CD14-positive monocyte (primary cell): ENCODE results near the gene GLYATL2. TPM values are rescaled to one million over a fixed set of nuclear protein-coding genes. Genes with fewer than 3 reads are reported as not detected.
A peak's percentile ranks its signal among the peaks of the same experiment; 100 is the strongest.

Source experiments
- DNase-seq, 3 donors: peaks; one replicate each; pipeline ENCODE4 v3.0.0-alpha.2; 2011 to 2022
- H2AFZ ChIP-seq: 2 replicates; pipeline ENCODE4 v1.6.0; 2012; ENCODE audit warnings: mild to moderate bottlenecking, low read depth, low read length, inconsistent platforms; ENCODE audit not compliant: insufficient read depth, poor library complexity, severe bottlenecking
- H3K27ac ChIP-seq, 2 donors: 1 replicate in 1 of 2; 2 replicates in 1 of 2; pipeline ENCODE4 v1.5.1; 2012 to 2013; ENCODE audit warnings: low read length in 2 of 2, control low read depth in 1 of 2, inconsistent platforms in 1 of 2, low read depth in 1 of 2, mild to moderate bottlenecking in 1 of 2
- H3K27me3 ChIP-seq, 2 donors: one replicate each; pipeline versions ENCODE4 v1.6.0 to v1.6.1; 2011 to 2013; ENCODE audit warnings: low read length in 2 of 2; ENCODE audit not compliant: control insufficient read depth in 2 of 2, insufficient read depth in 2 of 2
- H3K36me3 ChIP-seq, 2 donors: replicated peaks in 1 of 2; 1 replicate in 1 of 2; 2 replicates in 1 of 2; pipeline versions ENCODE4 v1.5.1 to v1.6.1; 2012 to 2013; ENCODE audit warnings: low read length in 2 of 2, control low read depth in 1 of 2, inconsistent platforms in 1 of 2, mild to moderate bottlenecking in 1 of 2; ENCODE audit not compliant: insufficient read depth in 2 of 2, control insufficient read depth in 1 of 2
- H3K4me1 ChIP-seq, 2 donors: 1 replicate in 1 of 2; 2 replicates in 1 of 2; pipeline versions ENCODE4 v1.5.1 to v1.6.1; 2012 to 2013; ENCODE audit warnings: low read length in 2 of 2, control low read depth in 1 of 2, inconsistent platforms in 1 of 2, mild to moderate bottlenecking in 1 of 2, moderate library complexity in 1 of 2; ENCODE audit not compliant: insufficient read depth in 2 of 2, control insufficient read depth in 1 of 2
- H3K4me2 ChIP-seq: replicated peaks from 2 replicates; pipeline ENCODE3; 2012; ENCODE audit warnings: low read length, moderate library complexity, mild to moderate bottlenecking; ENCODE audit not compliant: poor library complexity, severe bottlenecking; ENCODE audit errors: extremely low read depth
- H3K4me3 ChIP-seq, 3 experiments: fragments of 200-600 bp in 1 of 3; sonication (generic) in 1 of 3; replicated peaks in 1 of 3; 1 replicate in 2 of 3; 2 replicates in 1 of 3; pipeline ENCODE4 v1.5.1; 2011 to 2013; ENCODE audit warnings: low read length in 3 of 3, mild to moderate bottlenecking in 3 of 3, control low read depth in 2 of 3, low read depth in 2 of 3, inconsistent platforms in 1 of 3, moderate library complexity in 1 of 3
- H3K79me2 ChIP-seq: 2 replicates; pipeline ENCODE4 v1.6.0; 2012; ENCODE audit warnings: mild to moderate bottlenecking, control low read depth, inconsistent platforms, low read length, moderate library complexity; ENCODE audit not compliant: insufficient read depth
- H3K9ac ChIP-seq: 2 replicates; pipeline ENCODE4 v1.6.0; 2017; ENCODE audit warnings: low read length, mild to moderate bottlenecking; ENCODE audit not compliant: insufficient read depth, poor library complexity, severe bottlenecking
- H3K9me3 ChIP-seq, 2 donors: replicated peaks in 1 of 2; 1 replicate in 1 of 2; 2 replicates in 1 of 2; pipeline versions ENCODE4 v1.5.1 to v1.6.1; 2012 to 2013; ENCODE audit warnings: low read length in 2 of 2, control low read depth in 1 of 2; ENCODE audit not compliant: control insufficient read depth in 1 of 2, insufficient read depth in 1 of 2
- H4K20me1 ChIP-seq: 2 replicates; pipeline ENCODE4 v1.6.0; 2012; ENCODE audit warnings: mild to moderate bottlenecking, low read length, control low read depth, moderate library complexity; ENCODE audit not compliant: insufficient read depth
- H3K27ac Mint-ChIP-seq, 7 donors: one replicate each; pipeline ENCODE4 v1.8.0; 2020; ENCODE audit warnings: mild to moderate bottlenecking in 7 of 7, mixed read lengths in 7 of 7, moderate library complexity in 6 of 7, inconsistent platforms in 2 of 7
- H3K27me3 Mint-ChIP-seq, 3 donors: one replicate each; pipeline ENCODE4 v1.8.0; 2021 to 2022; ENCODE audit warnings: low read depth in 3 of 3, mild to moderate bottlenecking in 3 of 3, mixed read lengths in 3 of 3, moderate library complexity in 3 of 3, inconsistent platforms in 1 of 3
- H3K36me3 Mint-ChIP-seq, 2 donors: one replicate each; pipeline ENCODE4 v1.8.0; 2020; ENCODE audit warnings: mixed read lengths in 2 of 2, inconsistent platforms in 1 of 2, mild to moderate bottlenecking in 1 of 2
- H3K4me1 Mint-ChIP-seq: one replicate; pipeline ENCODE4 v1.8.0; 2020; ENCODE audit warnings: mild to moderate bottlenecking, mixed read lengths
- H3K4me3 Mint-ChIP-seq, 2 donors: one replicate each; pipeline ENCODE4 v1.8.0; 2020; ENCODE audit warnings: mild to moderate bottlenecking in 2 of 2, mixed read lengths in 2 of 2, moderate library complexity in 1 of 2
- H3K9me3 Mint-ChIP-seq, 7 donors: one replicate each; pipeline ENCODE4 v1.8.0; 2020 to 2022; ENCODE audit warnings: mixed read lengths in 7 of 7, mild to moderate bottlenecking in 6 of 7, moderate library complexity in 6 of 7, inconsistent platforms in 2 of 7
- WGBS: methylation state at CpG from one replicate; pipeline ENCODE4 v1.1.5; 2013; ENCODE audit warnings: missing lambda C conversion rate; ENCODE audit not compliant: insufficient coverage; 5-methylcytosine and 5-hydroxymethylcytosine counted together
- intact Hi-C, 2 donors: fragments of 100-400 bp; cut with micrococcal nuclease; formaldehyde crosslinking; loops; one replicate each; pipeline versions ENCODE4 v1.15.0 to v1.15.1; 2023
- polyA plus RNA-seq, 3 donors: library from polyadenylated mRNA; depleted of rRNA in 1 of 3; unstranded in 2 of 3; stranded (reverse) in 1 of 3; fragments of 300-500 nt in 2 of 3; fragments of >200 nt in 1 of 3; fragmentation: Illumina TruSeq in 2 of 3; gene quantifications; 1 replicate in 2 of 3; 2 replicates in 1 of 3; pipeline ENCODE4 v1.2.3, GENCODE V29; 2012 to 2021
- TF ChIP-seq, protein P1 (sequence below): fragments of 200-600 bp; IDR thresholded peaks from one replicate; pipeline ENCODE4 v1.8.0; 2022; ENCODE audit warnings: antibody characterized with exemption, mild to moderate bottlenecking

The GLYATL2 gene
- polyA plus RNA-seq, 3 donors: not detected

GRCh38 chr11:58811499-58811898 is 33.0 kb downstream of the GLYATL2 start:
- no peak overlapping the region for H3K4me3 Mint-ChIP-seq

DNA sequence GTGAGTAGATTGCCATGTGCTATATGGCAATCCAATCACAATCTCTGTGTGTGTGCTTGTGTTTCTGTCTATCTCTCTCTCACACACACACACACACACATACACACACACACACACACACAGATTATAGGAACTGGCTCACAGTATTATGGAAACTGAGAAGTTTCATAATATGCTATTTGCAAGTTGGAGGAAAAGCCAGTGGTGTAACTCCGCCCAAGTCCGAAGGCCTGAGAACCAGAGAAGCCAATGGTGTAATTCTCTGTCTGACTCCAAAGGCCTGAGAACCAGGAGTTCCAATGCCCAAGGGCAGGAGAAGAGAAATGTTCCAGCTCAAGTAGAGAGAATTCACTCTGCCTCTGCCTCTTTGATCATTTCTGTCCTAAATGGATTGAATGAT is 37.2 kb downstream of the GLYATL2 start:
- WGBS: 38% methylated on average over 2 of the region's 2 CpGs
- peak in 1 of 3 donors; percentile 3 for DNase-seq
- TF ChIP-seq, protein P1, sequence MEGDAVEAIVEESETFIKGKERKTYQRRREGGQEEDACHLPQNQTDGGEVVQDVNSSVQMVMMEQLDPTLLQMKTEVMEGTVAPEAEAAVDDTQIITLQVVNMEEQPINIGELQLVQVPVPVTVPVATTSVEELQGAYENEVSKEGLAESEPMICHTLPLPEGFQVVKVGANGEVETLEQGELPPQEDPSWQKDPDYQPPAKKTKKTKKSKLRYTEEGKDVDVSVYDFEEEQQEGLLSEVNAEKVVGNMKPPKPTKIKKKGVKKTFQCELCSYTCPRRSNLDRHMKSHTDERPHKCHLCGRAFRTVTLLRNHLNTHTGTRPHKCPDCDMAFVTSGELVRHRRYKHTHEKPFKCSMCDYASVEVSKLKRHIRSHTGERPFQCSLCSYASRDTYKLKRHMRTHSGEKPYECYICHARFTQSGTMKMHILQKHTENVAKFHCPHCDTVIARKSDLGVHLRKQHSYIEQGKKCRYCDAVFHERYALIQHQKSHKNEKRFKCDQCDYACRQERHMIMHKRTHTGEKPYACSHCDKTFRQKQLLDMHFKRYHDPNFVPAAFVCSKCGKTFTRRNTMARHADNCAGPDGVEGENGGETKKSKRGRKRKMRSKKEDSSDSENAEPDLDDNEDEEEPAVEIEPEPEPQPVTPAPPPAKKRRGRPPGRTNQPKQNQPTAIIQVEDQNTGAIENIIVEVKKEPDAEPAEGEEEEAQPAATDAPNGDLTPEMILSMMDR: no peak

More at GRCh38 chr11:58811499-58811898, 33.0 kb downstream of the GLYATL2 start:
- no peak overlapping the region for H3K27ac Mint-ChIP-seq
- no peaks in the 10 kb centered on the region for H3K36me3 ChIP-seq
- DNase-seq: no peak
- no peaks in the 10 kb centered on the region for H3K36me3 Mint-ChIP-seq
- H3K9ac ChIP-seq: no peak overlapping the region
- H2AFZ ChIP-seq: no peak overlapping the region
- TF ChIP-seq, protein P1: no peak
- H3K27me3 Mint-ChIP-seq: no peaks in the 10 kb centered on the region
- no peak overlapping the region for H3K27ac ChIP-seq
- H3K9me3 ChIP-seq: peaks cover 17 to 31% of the 10 kb centered on the region in 2 donors
- peaks cover 5% of the 10 kb centered on the region for H3K4me1 Mint-ChIP-seq
- H3K27me3 ChIP-seq: no peaks in the 10 kb centered on the region
- H4K20me1 ChIP-seq: no peaks in the 10 kb centered on the region
- WGBS: no CpG with 5 or more reads among the region's 3 CpGs
- no peaks in the 10 kb centered on the region for H3K79me2 ChIP-seq
- intact Hi-C loops: no loop called here
- no peak overlapping the region for H3K4me2 ChIP-seq
- no peaks in the 10 kb centered on the region for H3K4me1 ChIP-seq
- H3K4me3 ChIP-seq: no peak overlapping the region
- H3K9me3 Mint-ChIP-seq: peaks cover 12 to 32% (median 26%) of the 10 kb centered on the region in 7 donors

More for the DNA sequence above, 37.2 kb downstream of the GLYATL2 start:
- Mint-ChIP-seq H3K4me3 (no peak overlapping the region), H3K9me3 (peaks cover 0 to 8% (median 3%) of the 10 kb centered on the region in 7 donors), H3K4me1 (peaks cover 5% of the 10 kb centered on the region), H3K27ac (no peak overlapping the region), H3K27me3 (no peaks in the 10 kb centered on the region), H3K36me3 (no peaks in the 10 kb centered on the region)
- H3K27me3 ChIP-seq: no peaks in the 10 kb centered on the region
- no peaks in the 10 kb centered on the region for H3K36me3 ChIP-seq
- no peaks in the 10 kb centered on the region for H4K20me1 ChIP-seq
- no peaks in the 10 kb centered on the region for H3K79me2 ChIP-seq
- no peaks in the 10 kb centered on the region for H3K4me1 ChIP-seq
- H3K4me2 ChIP-seq: no peak overlapping the region
- H3K9me3 ChIP-seq: no peaks in the 10 kb centered on the region
- intact Hi-C loops: no loop called here
- no peak overlapping the region for H2AFZ ChIP-seq
- H3K27ac ChIP-seq: no peak overlapping the region
- no peak overlapping the region for H3K4me3 ChIP-seq
- H3K9ac ChIP-seq: no peak overlapping the region
